ENCODE data around the gene TMPRSS5.

The TMPRSS5 gene

GRCh38 chr11:113728814-113729213, 22.7 kb upstream of the TMPRSS5 start:
- no peak for DNase-seq (ENCODE audit: low read depth, low spot score)
- in situ Hi-C loops (cut with HindIII; ENCODE audit: low sequenced_read_pairs): no loop called here
- H3K4me3 ChIP-seq (ENCODE audit: low read depth, low read length): no peak overlapping the region
- no peak for TF ChIP-seq CTCF (IDR thresholded peaks at IDR 0.05; ENCODE audit: low read depth, low read length)

DNA sequence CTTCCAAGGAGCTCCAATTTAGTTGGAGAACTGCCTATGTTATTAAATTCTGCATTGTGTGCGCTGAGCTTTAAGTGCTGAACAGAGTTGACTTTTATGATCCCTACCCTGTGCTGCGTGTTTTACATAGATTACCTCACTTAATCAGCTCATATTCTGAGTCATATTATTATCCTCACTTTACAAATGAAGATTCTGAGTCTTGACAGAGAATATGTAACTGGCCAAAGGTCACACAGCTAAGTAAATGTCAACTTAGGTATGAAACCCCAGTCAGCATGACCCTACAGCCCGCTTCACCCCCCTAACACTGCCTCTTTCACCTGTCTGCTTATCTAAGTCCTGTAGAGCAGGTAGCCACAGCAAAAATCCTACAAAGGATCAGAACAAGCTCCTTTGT, 19.8 kb upstream of the TMPRSS5 start:
- TF ChIP-seq CTCF (IDR thresholded peaks at IDR 0.05; ENCODE audit: low read depth, low read length): no peak
- DNase-seq (ENCODE audit: low read depth, low spot score): no peak
- no peak overlapping the region for H3K4me3 ChIP-seq (ENCODE audit: low read depth, low read length)
- in situ Hi-C loops (cut with HindIII; ENCODE audit: low sequenced_read_pairs): no loop called here

- DNase-seq (ENCODE audit: low read depth, low spot score): no peak
- H3K4me3 ChIP-seq (ENCODE audit: low read depth, low read length): no peak overlapping the region
- no peak for TF ChIP-seq CTCF (IDR thresholded peaks at IDR 0.05; ENCODE audit: low read depth, low read length)
- in situ Hi-C loops (cut with HindIII; ENCODE audit: low sequenced_read_pairs): no loop called here
Observed at GRCh38 chr11:113725407-113725806, 19.3 kb upstream of the TMPRSS5 start.

DNA sequence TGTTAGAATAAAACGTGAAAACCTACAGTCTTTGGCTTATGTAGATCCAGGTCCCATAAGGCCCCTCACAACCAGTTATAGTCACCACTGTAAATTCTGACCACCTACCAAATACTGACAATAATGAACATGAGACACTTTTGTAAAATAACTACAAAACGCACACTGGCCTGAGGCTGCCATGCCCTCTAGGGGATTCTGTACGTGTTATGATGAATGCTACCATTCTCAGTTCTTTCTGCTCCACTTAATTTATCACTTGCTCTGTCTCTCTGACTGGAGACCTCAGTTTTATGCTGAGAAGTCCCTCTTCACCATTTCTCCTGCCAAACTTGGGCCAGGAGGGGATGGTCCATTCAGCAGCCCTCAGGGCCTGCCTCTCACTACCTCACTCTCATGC, 18.7 kb upstream of the TMPRSS5 start:
- in situ Hi-C loops (cut with HindIII; ENCODE audit: low sequenced_read_pairs): no loop called here
- no peak overlapping the region for H3K4me3 ChIP-seq (ENCODE audit: low read depth, low read length)
- TF ChIP-seq CTCF (IDR thresholded peaks at IDR 0.05; ENCODE audit: low read depth, low read length): no peak
- DNase-seq (ENCODE audit: low read depth, low spot score): no peak

GRCh38 chr11:113723787-113724186, 17.7 kb upstream of the TMPRSS5 start:
- in situ Hi-C loops (cut with HindIII; ENCODE audit: low sequenced_read_pairs): no loop called here
- H3K4me3 ChIP-seq (ENCODE audit: low read depth, low read length): no peak overlapping the region
- no peak for DNase-seq (ENCODE audit: low read depth, low spot score)
- TF ChIP-seq CTCF (IDR thresholded peaks at IDR 0.05; ENCODE audit: low read depth, low read length): no peak

DNA sequence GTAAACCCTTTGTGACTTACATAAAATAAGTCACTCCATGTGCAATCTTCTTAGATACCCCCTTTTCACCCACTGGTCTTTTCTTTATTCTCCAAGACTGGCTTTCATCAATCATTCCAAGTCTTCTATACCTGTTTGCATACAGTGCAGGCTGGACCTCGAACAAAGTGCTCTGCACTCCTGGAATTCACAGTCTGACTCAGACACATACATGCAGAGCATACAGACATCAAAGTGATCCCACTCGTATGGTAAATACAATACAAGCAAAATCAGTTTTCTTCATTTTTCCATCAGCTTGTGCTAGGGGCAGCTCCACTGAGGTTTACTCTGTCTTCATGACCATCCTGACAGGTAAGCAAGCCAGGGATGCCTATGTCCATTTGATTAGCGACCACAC, 16.8 kb upstream of the TMPRSS5 start:
- no peak for TF ChIP-seq CTCF (IDR thresholded peaks at IDR 0.05; ENCODE audit: low read depth, low read length)
- in situ Hi-C loops (cut with HindIII; ENCODE audit: low sequenced_read_pairs): no loop called here
- no peak overlapping the region for H3K4me3 ChIP-seq (ENCODE audit: low read depth, low read length)
- DNase-seq (ENCODE audit: low read depth, low spot score): no peak

GRCh38 chr11:113722221-113722620, 16.1 kb upstream of the TMPRSS5 start:
- in situ Hi-C loops (cut with HindIII; ENCODE audit: low sequenced_read_pairs): no loop called here
- no peak for TF ChIP-seq CTCF (IDR thresholded peaks at IDR 0.05; ENCODE audit: low read depth, low read length)
- no peak overlapping the region for H3K4me3 ChIP-seq (ENCODE audit: low read depth, low read length)
- no peak for DNase-seq (ENCODE audit: low read depth, low spot score)
